ENCODE data around the gene NIP7. TPM values are rescaled to one million over a fixed set of nuclear protein-coding genes. Genes with fewer than 3 reads are reported as not detected.
A peak's percentile ranks its signal among the peaks of the same experiment; 100 is the strongest.

The NIP7 gene
- total RNA-seq, 1 experiment from 2014 or later, result 72.8 TPM

- peak overlapping the region in 2 of 3 experiments; percentile 34 to 52; a peak in 2 of 7 replicates for H3K27ac Mint-ChIP-seq
These were observed 38.4 kb upstream of the NIP7 start for GRCh38 chr16:69301187-69301586.

More at GRCh38 chr16:69301187-69301586, 38.4 kb upstream of the NIP7 start:
- Histone ChIP-seq H4K91ac (ENCODE audit: insufficient read length, low read depth, low read length) (no peak overlapping the region), H3K4ac (ENCODE audit: low read depth, low read length) (no peak overlapping the region), H3K79me1 (ENCODE audit: insufficient read depth, low read depth, low read length, poor library complexity, severe bottlenecking) (no peaks in the 10 kb centered on the region), H2BK15ac (ENCODE audit: low read depth, low read length) (no peak overlapping the region), H3T11ph (ENCODE audit: low read length) (no peak overlapping the region), H3K18ac (ENCODE audit: insufficient read length, low read depth, low read length) (no peak overlapping the region), H3K9ac (ENCODE audit: extremely low read depth, insufficient read length, low read length) (no peak overlapping the region), H2BK20ac (ENCODE audit: low read depth, low read length, poor library complexity, severe bottlenecking) (no peak overlapping the region), H2BK5ac (ENCODE audit: insufficient read length, low read length) (no peak overlapping the region), H3K9me3 (ENCODE audit: control insufficient read depth, low read depth, low read length) (no peaks in the 10 kb centered on the region), H2AFZ (ENCODE audit: low read length) (no peak overlapping the region), H3K23ac (ENCODE audit: insufficient read length, low read depth, low read length) (no peak overlapping the region), H4K5ac (ENCODE audit: insufficient read length, low read depth, low read length) (no peak overlapping the region), H2BK12ac (ENCODE audit: insufficient read length, low read depth, low read length) (no peak overlapping the region), H2AK5ac (ENCODE audit: insufficient read length, low read length) (no peak overlapping the region), H3K27ac (ENCODE audit: insufficient read length, low read depth, low read length) (no peak overlapping the region), H3K79me2 (ENCODE audit: insufficient read depth, low read length) (no peaks in the 10 kb centered on the region), H3K4me1 (ENCODE audit: insufficient read depth, low read length) (no peaks in the 10 kb centered on the region), H3K4me2 (ENCODE audit: insufficient read depth, insufficient read length, low read length) (no peak overlapping the region), H3K14ac (ENCODE audit: insufficient read depth, low read length) (no peak overlapping the region), H3K27me3 (ENCODE audit: insufficient read depth, low read length) (no peaks in the 10 kb centered on the region), H4K8ac (replicated peaks; ENCODE audit: insufficient read length, low read depth, low read length) (no peak overlapping the region), H2BK120ac (ENCODE audit: low read depth, low read length, poor library complexity, severe bottlenecking) (no peak overlapping the region), H3K56ac (ENCODE audit: insufficient read length, low read depth, low read length) (no peak overlapping the region), H3K23me2 (ENCODE audit: insufficient read length, low read depth, low read length, poor library complexity, severe bottlenecking) (no peaks in the 10 kb centered on the region), H4K20me1 (ENCODE audit: control insufficient read depth, insufficient read depth, insufficient read length) (no peaks in the 10 kb centered on the region)
- no peak overlapping the region for H3K4me3 Mint-ChIP-seq
- DNase-seq, result no peak
- H3K4me1 Mint-ChIP-seq, result no peaks in the 10 kb centered on the region
- no peaks in the 10 kb centered on the region for H3K27me3 Mint-ChIP-seq (ENCODE audit: low read depth)
- peaks cover 0 to 19% (median 5%) of the 10 kb centered on the region in 3 experiments; a peak in 6 of 7 replicates for H3K36me3 Mint-ChIP-seq (ENCODE audit: insufficient read depth in 1 of 3, low read depth in 3 of 3)
- WGBS (ENCODE audit: extremely low coverage, insufficient read length, low lambda C conversion rate), result no CpG with 5 or more reads among the region's 1 CpG
- no peaks in the 10 kb centered on the region for H3K9me3 Mint-ChIP-seq
- TF ChIP-seq CTCF (conservative IDR thresholded peaks at IDR 0.05), result no peak

All from H9 (cell line).